Measurements from ENCODE around the gene UBN1.
A peak's percentile ranks its signal among the peaks of the same experiment; 100 is the strongest.

Gene UBN1

DNA sequence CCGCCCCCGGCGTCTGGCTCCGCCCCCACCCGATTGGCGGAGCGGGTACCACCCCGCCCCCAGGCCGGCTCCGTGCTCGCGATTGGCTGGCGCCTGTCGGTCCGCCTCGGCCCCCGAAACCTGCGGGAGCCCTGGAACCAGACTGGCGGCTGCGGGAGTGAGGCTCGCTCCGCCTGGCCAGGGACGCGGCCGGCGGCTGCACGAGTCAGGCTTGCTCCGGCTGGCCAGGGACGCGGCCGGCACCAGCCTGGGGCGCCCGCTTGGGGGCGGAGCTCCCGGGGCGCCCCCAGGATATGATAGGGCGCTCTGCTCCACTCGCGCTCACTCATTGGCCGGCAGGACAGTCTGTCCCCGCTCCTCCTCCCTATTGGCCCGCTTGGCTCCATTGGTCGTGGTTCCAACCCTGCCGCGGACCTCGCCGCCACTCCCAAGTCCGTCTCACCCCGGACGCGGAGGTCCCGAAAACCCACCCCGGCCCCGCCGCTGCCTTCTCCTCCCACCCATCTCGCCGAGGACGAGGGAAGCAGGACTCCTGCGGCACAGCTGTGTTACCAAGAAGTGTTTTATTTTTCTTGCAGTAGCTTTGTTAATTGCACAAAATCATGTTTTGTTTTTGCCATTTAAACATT, 44.5 kb upstream of the UBN1 start:
- TF ChIP-seq CREB5 (CRISPR knock-in tag; IDR thresholded peaks at IDR 0.05; ENCODE audit: low read depth): no peak
- TF ChIP-seq GLIS3 (CRISPR knock-in tag; IDR thresholded peaks at IDR 0.05): peak; percentile 65; the same call in 1 of the 2 replicates
- ATAC-seq: peak; percentile 98

DNA sequence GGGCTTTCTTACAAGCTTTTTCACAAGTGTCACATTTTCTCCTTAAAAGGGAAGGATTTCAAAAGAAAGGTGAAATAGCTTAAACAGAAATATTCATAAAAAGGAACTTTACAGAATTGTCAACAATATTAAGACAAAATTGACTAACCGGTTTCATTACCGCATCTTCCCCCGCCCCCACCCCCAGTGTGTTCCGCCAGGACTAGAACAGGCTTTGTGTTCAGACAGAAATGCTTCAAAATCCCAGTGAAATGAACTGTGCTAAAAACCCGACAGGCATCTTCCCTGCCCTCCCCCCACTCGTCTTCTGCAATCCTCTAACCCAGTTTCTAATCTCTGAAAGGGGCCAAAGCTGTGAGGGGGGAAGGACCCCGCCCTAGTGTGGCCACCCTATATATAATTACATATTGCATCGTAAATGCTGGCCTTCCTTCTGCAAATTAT, 43.9 kb upstream of the UBN1 start:
- no peak for TF ChIP-seq ISL1 (CRISPR knock-in tag; IDR thresholded peaks at IDR 0.05)
- TF ChIP-seq RARB (CRISPR knock-in tag; IDR thresholded peaks at IDR 0.05): no peak
- TF ChIP-seq GLIS3 (CRISPR knock-in tag; IDR thresholded peaks at IDR 0.05): no peak
- no peak for TF ChIP-seq BACH2 (CRISPR knock-in tag; IDR thresholded peaks at IDR 0.05; ENCODE audit: borderline replicate concordance)
- TF ChIP-seq ESRRG (CRISPR knock-in tag; IDR thresholded peaks at IDR 0.05): no peak
- TF ChIP-seq PPARA (CRISPR knock-in tag; IDR thresholded peaks at IDR 0.05; ENCODE audit: borderline replicate concordance): no peak
- TF ChIP-seq, protein P1, sequence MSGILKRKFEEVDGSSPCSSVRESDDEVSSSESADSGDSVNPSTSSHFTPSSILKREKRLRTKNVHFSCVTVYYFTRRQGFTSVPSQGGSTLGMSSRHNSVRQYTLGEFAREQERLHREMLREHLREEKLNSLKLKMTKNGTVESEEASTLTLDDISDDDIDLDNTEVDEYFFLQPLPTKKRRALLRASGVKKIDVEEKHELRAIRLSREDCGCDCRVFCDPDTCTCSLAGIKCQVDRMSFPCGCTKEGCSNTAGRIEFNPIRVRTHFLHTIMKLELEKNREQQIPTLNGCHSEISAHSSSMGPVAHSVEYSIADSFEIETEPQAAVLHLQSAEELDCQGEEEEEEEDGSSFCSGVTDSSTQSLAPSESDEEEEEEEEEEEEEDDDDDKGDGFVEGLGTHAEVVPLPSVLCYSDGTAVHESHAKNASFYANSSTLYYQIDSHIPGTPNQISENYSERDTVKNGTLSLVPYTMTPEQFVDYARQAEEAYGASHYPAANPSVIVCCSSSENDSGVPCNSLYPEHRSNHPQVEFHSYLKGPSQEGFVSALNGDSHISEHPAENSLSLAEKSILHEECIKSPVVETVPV (CRISPR knock-in tag; IDR thresholded peaks at IDR 0.05): no peak
- no peak for TF ChIP-seq ARNTL (CRISPR knock-in tag; IDR thresholded peaks at IDR 0.05; ENCODE audit: borderline replicate concordance, low read depth)
- TF ChIP-seq ZC3H10 (CRISPR knock-in tag; IDR thresholded peaks at IDR 0.05): no peak
- TF ChIP-seq ZNF70 (CRISPR knock-in tag; IDR thresholded peaks at IDR 0.05): no peak
- no peak for TF ChIP-seq ZFP30 (CRISPR knock-in tag; IDR thresholded peaks at IDR 0.05)
- TF ChIP-seq TCF4 (CRISPR knock-in tag; IDR thresholded peaks at IDR 0.05; ENCODE audit: borderline replicate concordance): no peak
- TF ChIP-seq, protein P2, sequence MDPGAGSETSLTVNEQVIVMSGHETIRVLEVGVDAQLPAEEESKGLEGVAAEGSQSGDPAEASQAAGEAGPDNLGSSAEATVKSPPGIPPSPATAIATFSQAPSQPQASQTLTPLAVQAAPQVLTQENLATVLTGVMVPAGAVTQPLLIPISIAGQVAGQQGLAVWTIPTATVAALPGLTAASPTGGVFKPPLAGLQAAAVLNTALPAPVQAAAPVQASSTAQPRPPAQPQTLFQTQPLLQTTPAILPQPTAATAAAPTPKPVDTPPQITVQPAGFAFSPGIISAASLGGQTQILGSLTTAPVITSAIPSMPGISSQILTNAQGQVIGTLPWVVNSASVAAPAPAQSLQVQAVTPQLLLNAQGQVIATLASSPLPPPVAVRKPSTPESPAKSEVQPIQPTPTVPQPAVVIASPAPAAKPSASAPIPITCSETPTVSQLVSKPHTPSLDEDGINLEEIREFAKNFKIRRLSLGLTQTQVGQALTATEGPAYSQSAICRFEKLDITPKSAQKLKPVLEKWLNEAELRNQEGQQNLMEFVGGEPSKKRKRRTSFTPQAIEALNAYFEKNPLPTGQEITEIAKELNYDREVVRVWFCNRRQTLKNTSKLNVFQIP (CRISPR knock-in tag; IDR thresholded peaks at IDR 0.05; ENCODE audit: borderline replicate concordance, low read depth): no peak
- no peak for TF ChIP-seq ZNF8 (CRISPR knock-in tag; IDR thresholded peaks at IDR 0.05)
- TF ChIP-seq ZNF565 (CRISPR knock-in tag; conservative IDR thresholded peaks at IDR 0.05; ENCODE audit: low read depth): no peak
- TF ChIP-seq ZFP3 (CRISPR knock-in tag; IDR thresholded peaks at IDR 0.05): no peak
- no peak for TF ChIP-seq SNAI2 (CRISPR knock-in tag; IDR thresholded peaks at IDR 0.05)
- TF ChIP-seq CSDC2 (CRISPR knock-in tag; IDR thresholded peaks at IDR 0.05): no peak
- TF ChIP-seq TSHZ2 (CRISPR knock-in tag; IDR thresholded peaks at IDR 0.05): no peak
- no peak for TF ChIP-seq OSR1 (CRISPR knock-in tag; IDR thresholded peaks at IDR 0.05)
- ATAC-seq: no peak

GRCh38 chr16:4803898-4804762, 43.2 kb upstream of the UBN1 start:
- ATAC-seq: no peak
- TF ChIP-seq BACH2 (CRISPR knock-in tag; IDR thresholded peaks at IDR 0.05; ENCODE audit: borderline replicate concordance): no peak

- TF ChIP-seq, protein P2 (CRISPR knock-in tag; IDR thresholded peaks at IDR 0.05; ENCODE audit: borderline replicate concordance, low read depth): no peak
- TF ChIP-seq ZFP30 (CRISPR knock-in tag; IDR thresholded peaks at IDR 0.05) (no peak), OSR1 (CRISPR knock-in tag; IDR thresholded peaks at IDR 0.05) (no peak), TSHZ2 (CRISPR knock-in tag; IDR thresholded peaks at IDR 0.05) (no peak), CREB5 (CRISPR knock-in tag; IDR thresholded peaks at IDR 0.05; ENCODE audit: low read depth) (no peak), ARNTL (CRISPR knock-in tag; IDR thresholded peaks at IDR 0.05; ENCODE audit: borderline replicate concordance, low read depth) (no peak), ZFP3 (CRISPR knock-in tag; IDR thresholded peaks at IDR 0.05) (no peak), BACH2 (CRISPR knock-in tag; IDR thresholded peaks at IDR 0.05; ENCODE audit: borderline replicate concordance) (no peak)
- no peak for ATAC-seq
These were observed 42.0 kb upstream of the UBN1 start for GRCh38 chr16:4805231-4805630.
